Gastrocnemius medialis (tissue), 4 donors: Measurements from ENCODE around the gene PIR. TPM values are rescaled to one million over a fixed set of nuclear protein-coding genes. Genes with fewer than 3 reads are reported as not detected.

Experiments
- ATAC-seq, 2 donors: fragments of 150-250 bp; one replicate each; pipeline ENCODE4 v1.9.1; 2016
- DNase-seq, 2 donors: peaks; one replicate each; pipeline ENCODE4 v3.0.0-alpha.2; 2019
- H3K27ac ChIP-seq, 4 donors: fragments of 200-600 bp; sonication (generic); 1 replicate in 1 of 4; 2 replicates in 3 of 4; pipeline ENCODE4 v1.5.1; 2016 to 2018; ENCODE audit warnings: mild to moderate bottlenecking in 2 of 4, moderate library complexity in 1 of 4
- H3K27me3 ChIP-seq, 3 donors: fragments of 200-600 bp; sonication (generic) in 2 of 3; 1 replicate in 1 of 3; 2 replicates in 2 of 3; pipeline versions ENCODE4 v1.5.1 to v1.6.0; 2016 to 2019; ENCODE audit warnings: mild to moderate bottlenecking in 1 of 3, moderate library complexity in 1 of 3
- H3K36me3 ChIP-seq, 2 donors: fragments of 200-600 bp; sonication (generic) in 1 of 2; one replicate each; pipeline ENCODE4 v1.5.1; 2017 to 2018
- H3K4me1 ChIP-seq, 2 donors: fragments of 200-600 bp; sonication (generic) in 1 of 2; one replicate each; pipeline ENCODE4 v1.5.1; 2016 to 2017; ENCODE audit warnings: mild to moderate bottlenecking in 2 of 2
- H3K4me3 ChIP-seq, 4 donors: fragments of 200-600 bp; sonication (generic) in 3 of 4; 1 replicate in 1 of 4; 2 replicates in 3 of 4; pipeline ENCODE4 v1.5.1; 2016 to 2019; ENCODE audit warnings: mild to moderate bottlenecking in 2 of 4
- H3K9me3 ChIP-seq, 3 donors: fragments of 200-600 bp; sonication (generic) in 2 of 3; 1 replicate in 1 of 3; 2 replicates in 2 of 3; pipeline ENCODE4 v1.5.1; 2016 to 2019
- POLR2A ChIP-seq, 2 donors: fragments of 450-650 bp; IDR thresholded peaks; one replicate each; pipeline ENCODE4 v1.6.1; 2017; ENCODE audit warnings: antibody characterized with exemption in 2 of 2, mild to moderate bottlenecking in 2 of 2, moderate library complexity in 2 of 2
- in situ Hi-C, 4 donors: fragments of 200-750 bp; cut with MboI; loops; one replicate each; pipeline versions ENCODE4 v1.15.0 to v1.8.0; 2017; ENCODE audit warnings: low sequenced_read_pairs in 4 of 4
- intact Hi-C: fragments of 100-400 bp; cut with DNase I; formaldehyde crosslinking; loops from one replicate; pipeline ENCODE4 v1.15.1; 2023; ENCODE audit warnings: low total_unique reads
- total RNA-seq, 4 donors: library from RNA; depleted of rRNA; stranded (reverse); fragments of >200 nt; gene quantifications; one replicate each; pipeline versions ENCODE4 v1.1.0 to v1.2.3, GENCODE V29; 2016
- TF ChIP-seq, protein P1 (sequence below), 5 experiments: fragments of 450-650 bp in 3 of 5; fragments of 200-600 bp in 2 of 5; sonication (generic) in 2 of 5; IDR thresholded peaks in 4 of 5; conservative IDR thresholded peaks in 1 of 5; 1 replicate in 4 of 5; 2 replicates in 1 of 5; pipeline ENCODE4 v1.5.1; 2016 to 2019; ENCODE audit warnings: antibody characterized with exemption in 5 of 5, mild to moderate bottlenecking in 3 of 5, moderate library complexity in 3 of 5

The PIR gene
- total RNA-seq, 4 donors from 2014 or later, result 9.4 to 20.2 (median 14.2) TPM

DNA sequence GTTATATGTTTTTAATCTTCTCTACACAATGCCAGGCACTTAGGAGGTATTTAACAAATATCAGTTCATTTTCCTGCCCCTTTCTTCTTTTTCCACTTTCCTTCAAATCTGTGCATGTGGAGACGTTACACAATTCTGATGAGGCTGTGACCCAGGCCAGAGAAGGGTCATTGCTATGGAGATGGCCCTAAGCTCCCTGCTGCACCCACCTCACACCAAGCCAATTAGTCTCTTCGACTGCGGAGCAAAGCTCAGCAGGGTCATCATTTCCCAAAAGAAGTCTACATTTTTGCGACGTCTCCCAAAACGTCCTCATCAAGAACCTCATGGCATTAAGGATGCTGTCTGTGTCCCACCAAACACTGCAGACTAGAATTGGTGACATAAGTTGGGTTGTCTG lies 80.0 kb downstream of the PIR start:
- intact Hi-C loops, result no loop called here
- DNase-seq (no peak), ATAC-seq (no peak)
- Histone ChIP-seq H3K9me3 (no peaks in the 10 kb centered on the region), H3K4me3 (no peak overlapping the region), H3K4me1 (no peaks in the 10 kb centered on the region), H3K27ac (no peak overlapping the region), H3K36me3 (no peaks in the 10 kb centered on the region), H3K27me3 (no peaks in the 10 kb centered on the region)
- TF ChIP-seq, protein P1, sequence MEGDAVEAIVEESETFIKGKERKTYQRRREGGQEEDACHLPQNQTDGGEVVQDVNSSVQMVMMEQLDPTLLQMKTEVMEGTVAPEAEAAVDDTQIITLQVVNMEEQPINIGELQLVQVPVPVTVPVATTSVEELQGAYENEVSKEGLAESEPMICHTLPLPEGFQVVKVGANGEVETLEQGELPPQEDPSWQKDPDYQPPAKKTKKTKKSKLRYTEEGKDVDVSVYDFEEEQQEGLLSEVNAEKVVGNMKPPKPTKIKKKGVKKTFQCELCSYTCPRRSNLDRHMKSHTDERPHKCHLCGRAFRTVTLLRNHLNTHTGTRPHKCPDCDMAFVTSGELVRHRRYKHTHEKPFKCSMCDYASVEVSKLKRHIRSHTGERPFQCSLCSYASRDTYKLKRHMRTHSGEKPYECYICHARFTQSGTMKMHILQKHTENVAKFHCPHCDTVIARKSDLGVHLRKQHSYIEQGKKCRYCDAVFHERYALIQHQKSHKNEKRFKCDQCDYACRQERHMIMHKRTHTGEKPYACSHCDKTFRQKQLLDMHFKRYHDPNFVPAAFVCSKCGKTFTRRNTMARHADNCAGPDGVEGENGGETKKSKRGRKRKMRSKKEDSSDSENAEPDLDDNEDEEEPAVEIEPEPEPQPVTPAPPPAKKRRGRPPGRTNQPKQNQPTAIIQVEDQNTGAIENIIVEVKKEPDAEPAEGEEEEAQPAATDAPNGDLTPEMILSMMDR (IDR thresholded peaks at IDR 0.05 in 4 of 5, conservative IDR thresholded peaks at IDR 0.05 in 1 of 5), result no peak
- no peak for TF ChIP-seq POLR2A (IDR thresholded peaks at IDR 0.05)
- in situ Hi-C loops, result no loop called here

DNA sequence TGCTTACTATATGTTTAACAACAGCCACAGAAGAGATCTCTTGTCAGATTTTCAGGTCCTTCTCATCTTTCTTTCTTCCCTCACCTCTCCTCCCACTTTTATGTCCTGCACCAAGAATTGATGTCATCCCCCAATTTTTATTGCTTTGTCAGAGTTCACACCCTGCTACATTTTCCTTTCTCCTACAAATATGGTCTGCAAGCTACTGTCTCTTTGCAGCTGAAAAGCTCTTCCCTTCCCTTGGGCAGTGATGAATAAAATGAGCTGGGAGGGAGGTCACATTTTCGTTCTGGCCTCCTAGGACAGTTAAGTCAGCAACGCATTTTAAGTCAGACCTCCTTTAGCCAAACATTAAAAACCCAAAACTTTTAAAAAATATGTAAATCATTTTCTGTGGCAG lies 82.2 kb downstream of the PIR start:
- ATAC-seq (no peak), DNase-seq (no peak)
- intact Hi-C loops, result no loop called here
- in situ Hi-C loops, result no loop called here
- no peaks in the 10 kb centered on the region for H3K4me1 ChIP-seq
- H3K27me3 ChIP-seq, result no peaks in the 10 kb centered on the region
- H3K27ac ChIP-seq, result no peak overlapping the region
- H3K36me3 ChIP-seq, result no peaks in the 10 kb centered on the region
- no peaks in the 10 kb centered on the region for H3K9me3 ChIP-seq
- no peak overlapping the region for H3K4me3 ChIP-seq
- TF ChIP-seq, protein P1 (IDR thresholded peaks at IDR 0.05 in 4 of 5, conservative IDR thresholded peaks at IDR 0.05 in 1 of 5), result no peak
- no peak for TF ChIP-seq POLR2A (IDR thresholded peaks at IDR 0.05)

DNA sequence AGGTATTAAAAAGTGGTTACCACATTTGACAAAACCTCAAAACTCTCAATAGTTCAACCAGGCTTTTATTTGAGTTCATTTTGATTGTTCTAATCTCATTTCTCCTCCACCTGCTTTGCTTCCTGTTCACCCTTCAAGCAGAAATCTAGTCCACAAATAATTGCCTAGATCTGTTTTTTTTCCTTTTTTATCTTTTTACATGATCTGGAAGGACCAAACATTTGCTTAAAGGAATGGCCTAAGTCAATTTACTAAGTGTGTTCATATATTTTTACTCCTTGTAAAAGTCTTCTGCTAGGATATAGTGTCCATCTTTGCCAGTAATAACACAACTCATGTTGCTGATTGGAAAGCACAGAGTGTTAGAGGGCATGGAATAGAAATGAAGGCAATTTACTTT lies 82.7 kb downstream of the PIR start:
- in situ Hi-C loops, result no loop called here
- DNase-seq, result no peak
- intact Hi-C loops, result no loop called here
- H3K4me3 ChIP-seq, result no peak overlapping the region
- H3K4me1 ChIP-seq, result no peaks in the 10 kb centered on the region
- no peak overlapping the region for H3K27ac ChIP-seq
- no peak for ATAC-seq
- no peaks in the 10 kb centered on the region for H3K36me3 ChIP-seq
- no peak for TF ChIP-seq POLR2A (IDR thresholded peaks at IDR 0.05)
- TF ChIP-seq, protein P1 (IDR thresholded peaks at IDR 0.05 in 4 of 5, conservative IDR thresholded peaks at IDR 0.05 in 1 of 5), result no peak
- H3K27me3 ChIP-seq, result no peaks in the 10 kb centered on the region
- H3K9me3 ChIP-seq, result no peaks in the 10 kb centered on the region

DNA sequence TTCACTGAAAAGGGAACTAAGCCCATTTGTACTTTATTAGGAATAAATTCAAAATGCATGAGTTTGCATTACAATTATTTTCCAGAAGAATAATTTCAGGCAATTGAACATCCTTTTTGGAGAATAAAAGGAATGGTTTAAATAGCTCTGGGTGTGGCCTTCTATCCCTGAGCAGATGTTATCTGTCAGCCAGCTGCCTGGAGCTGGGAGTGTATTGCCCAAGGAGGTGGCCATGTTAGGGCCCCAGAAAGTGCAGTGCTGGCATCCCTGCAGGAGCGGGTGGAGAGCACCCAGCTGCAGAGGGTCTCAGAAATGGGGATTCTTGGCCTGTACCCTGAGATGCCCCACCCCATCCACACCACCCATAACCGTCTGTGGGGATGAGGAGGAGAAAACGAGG lies 87.3 kb downstream of the PIR start:
- no peaks in the 10 kb centered on the region for H3K4me1 ChIP-seq
- no peak overlapping the region for H3K4me3 ChIP-seq
- H3K27me3 ChIP-seq, result no peaks in the 10 kb centered on the region
- H3K9me3 ChIP-seq, result no peaks in the 10 kb centered on the region
- intact Hi-C loops, result no loop called here
- in situ Hi-C loops, result no loop called here
- DNase-seq (no peak), ATAC-seq (no peak)
- peak overlapping the region in 2 of 4 donors; percentile 10 to 45 for H3K27ac ChIP-seq
- TF ChIP-seq POLR2A (IDR thresholded peaks at IDR 0.05), result no peak
- TF ChIP-seq, protein P1 (IDR thresholded peaks at IDR 0.05 in 4 of 5, conservative IDR thresholded peaks at IDR 0.05 in 1 of 5), result no peak
- H3K36me3 ChIP-seq, result no peaks in the 10 kb centered on the region

DNA sequence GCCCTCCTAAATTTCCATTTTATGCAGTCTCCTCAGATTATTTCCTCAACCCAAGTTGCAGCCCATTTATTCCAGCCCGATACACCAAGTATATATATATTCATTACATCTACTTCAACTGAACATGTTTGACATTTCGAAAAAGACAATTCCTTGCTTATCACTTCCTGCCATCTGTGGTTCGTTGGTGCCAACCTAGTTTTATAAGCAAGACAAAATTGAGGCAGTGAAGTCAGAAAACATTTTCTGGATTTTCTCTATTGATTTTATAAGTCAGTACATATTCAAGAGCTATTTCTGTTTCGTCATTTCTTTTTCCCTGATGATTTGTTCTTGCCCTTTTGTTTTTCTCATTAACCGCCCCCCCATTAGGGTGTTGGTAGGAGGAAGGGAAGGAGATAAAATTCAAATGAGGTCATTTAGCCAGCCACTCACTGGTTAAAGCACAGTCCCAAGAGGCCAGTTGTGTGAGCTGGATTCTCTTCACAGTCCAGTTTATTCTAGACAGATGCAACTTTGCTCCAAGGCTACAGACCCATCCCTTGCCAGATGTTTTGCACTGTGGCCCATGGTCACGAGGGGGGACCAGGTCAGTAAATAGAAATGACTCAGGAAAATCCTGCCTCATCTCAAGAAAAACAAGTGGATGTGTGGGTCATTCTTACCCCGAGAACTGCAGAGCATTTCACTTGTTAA lies 88.6 kb downstream of the PIR start:
- Histone ChIP-seq H3K9me3 (no peaks in the 10 kb centered on the region), H3K4me1 (no peaks in the 10 kb centered on the region), H3K4me3 (no peak overlapping the region), H3K36me3 (no peaks in the 10 kb centered on the region), H3K27ac (peak overlapping the region; percentile 33 to 54 (median 42)), H3K27me3 (no peaks in the 10 kb centered on the region)
- intact Hi-C loops, result no loop called here
- in situ Hi-C loops, result no loop called here
- peak; percentile 60 to 84 for ATAC-seq
- no peak for TF ChIP-seq POLR2A (IDR thresholded peaks at IDR 0.05)
- TF ChIP-seq, protein P1 (IDR thresholded peaks at IDR 0.05 in 4 of 5, conservative IDR thresholded peaks at IDR 0.05 in 1 of 5), result no peak
- peak; percentile 17 to 49 for DNase-seq
